ENCODE measurements around the gene TMOD1.
"Not testable (repeated sequence)": the region's sequence is repeated elsewhere in the genome, so short reads cannot be mapped to it uniquely, and the experiment has no call there.

Gene TMOD1

GRCh38 chr9:97501177-97501971, at the start of gene TMOD1:
TSS of gene TMOD1 (plus strand) at chr9:97501666. CDS start at chr9:97524189, 22,523 bp downstream.
- Histone ChIP-seq H3K4me3 (ENCODE audit: low read depth, low read length) (peak within 1 kb of the TSS; percentile 76), H3K27me3 (ENCODE audit: insufficient read depth, low read length) (peaks cover 69% of the 10 kb centered on the region), H3K4me1 (ENCODE audit: control insufficient read depth, insufficient read depth, low read length, unreplicated experiment) (peaks cover 7% of the 10 kb centered on the region), H3K36me3 (ENCODE audit: insufficient read depth, low read length) (no peaks in the 10 kb centered on the region), H2AFZ (ENCODE audit: low read length, unreplicated experiment) (peak within 1 kb of the TSS; percentile 51), H3K27ac (ENCODE audit: low read depth, low read length) (no peak within 1 kb of the TSS), H3K79me2 (ENCODE audit: control insufficient read depth, insufficient read depth, low read length, unreplicated experiment) (no peaks in the 10 kb centered on the region)

GRCh38 chr9:97453573-97453972, 47.9 kb upstream of the TMOD1 start:
- H3K36me3 ChIP-seq (ENCODE audit: insufficient read depth, low read length); H3K27me3 ChIP-seq (ENCODE audit: insufficient read depth, low read length); H3K79me2 ChIP-seq (ENCODE audit: control insufficient read depth, insufficient read depth, low read length, unreplicated experiment); H2AFZ ChIP-seq (ENCODE audit: low read length, unreplicated experiment); H3K4me3 ChIP-seq (ENCODE audit: low read depth, low read length); H3K27ac ChIP-seq (ENCODE audit: low read depth, low read length); H3K4me1 ChIP-seq (ENCODE audit: control insufficient read depth, insufficient read depth, low read length, unreplicated experiment): not testable (repeated sequence)

GRCh38 chr9:97456841-97457240, 44.6 kb upstream of the TMOD1 start:
- not testable (repeated sequence) for H3K27ac ChIP-seq (ENCODE audit: low read depth, low read length); H3K36me3 ChIP-seq (ENCODE audit: insufficient read depth, low read length); H3K79me2 ChIP-seq (ENCODE audit: control insufficient read depth, insufficient read depth, low read length, unreplicated experiment); H2AFZ ChIP-seq (ENCODE audit: low read length, unreplicated experiment); H3K27me3 ChIP-seq (ENCODE audit: insufficient read depth, low read length); H3K4me3 ChIP-seq (ENCODE audit: low read depth, low read length); H3K4me1 ChIP-seq (ENCODE audit: control insufficient read depth, insufficient read depth, low read length, unreplicated experiment)

GRCh38 chr9:97459326-97459725, 42.1 kb upstream of the TMOD1 start:
- no peaks in the 10 kb centered on the region for H3K4me1 ChIP-seq (ENCODE audit: control insufficient read depth, insufficient read depth, low read length, unreplicated experiment)
- no peak overlapping the region for H3K27ac ChIP-seq (ENCODE audit: low read depth, low read length)
- no peak overlapping the region for H2AFZ ChIP-seq (ENCODE audit: low read length, unreplicated experiment)
- no peaks in the 10 kb centered on the region for H3K27me3 ChIP-seq (ENCODE audit: insufficient read depth, low read length)
- H3K36me3 ChIP-seq (ENCODE audit: insufficient read depth, low read length), result no peaks in the 10 kb centered on the region
- H3K79me2 ChIP-seq (ENCODE audit: control insufficient read depth, insufficient read depth, low read length, unreplicated experiment), result no peaks in the 10 kb centered on the region
- no peak overlapping the region for H3K4me3 ChIP-seq (ENCODE audit: low read depth, low read length)

- H2AFZ ChIP-seq (ENCODE audit: low read length, unreplicated experiment), result no peak overlapping the region
- H3K4me3 ChIP-seq (ENCODE audit: low read depth, low read length), result no peak overlapping the region
- no peaks in the 10 kb centered on the region for H3K36me3 ChIP-seq (ENCODE audit: insufficient read depth, low read length)
- no peaks in the 10 kb centered on the region for H3K79me2 ChIP-seq (ENCODE audit: control insufficient read depth, insufficient read depth, low read length, unreplicated experiment)
- H3K27ac ChIP-seq (ENCODE audit: low read depth, low read length), result no peak overlapping the region
- H3K27me3 ChIP-seq (ENCODE audit: insufficient read depth, low read length), result no peaks in the 10 kb centered on the region
- no peaks in the 10 kb centered on the region for H3K4me1 ChIP-seq (ENCODE audit: control insufficient read depth, insufficient read depth, low read length, unreplicated experiment)
Observed at GRCh38 chr9:97462159-97462558, 39.3 kb upstream of the TMOD1 start.

GRCh38 chr9:97462914-97463313, 38.6 kb upstream of the TMOD1 start:
- H3K79me2 ChIP-seq (ENCODE audit: control insufficient read depth, insufficient read depth, low read length, unreplicated experiment), result no peaks in the 10 kb centered on the region
- H3K36me3 ChIP-seq (ENCODE audit: insufficient read depth, low read length), result no peaks in the 10 kb centered on the region
- no peak overlapping the region for H3K27ac ChIP-seq (ENCODE audit: low read depth, low read length)

GRCh38 chr9:97468658-97469448, 32.6 kb upstream of the TMOD1 start:
- no peaks in the 10 kb centered on the region for H3K27me3 ChIP-seq (ENCODE audit: insufficient read depth, low read length)
- H3K79me2 ChIP-seq (ENCODE audit: control insufficient read depth, insufficient read depth, low read length, unreplicated experiment), result no peaks in the 10 kb centered on the region

More at GRCh38 chr9:97462914-97463313, 38.6 kb upstream of the TMOD1 start:
- Histone ChIP-seq H3K27me3 (ENCODE audit: insufficient read depth, low read length) (no peaks in the 10 kb centered on the region), H3K4me1 (ENCODE audit: control insufficient read depth, insufficient read depth, low read length, unreplicated experiment) (no peaks in the 10 kb centered on the region), H3K4me3 (ENCODE audit: low read depth, low read length) (no peak overlapping the region), H2AFZ (ENCODE audit: low read length, unreplicated experiment) (no peak overlapping the region)

GRCh38 chr9:97470076-97470475, 31.4 kb upstream of the TMOD1 start:
- Histone ChIP-seq H3K4me3 (ENCODE audit: low read depth, low read length) (no peak overlapping the region), H3K27me3 (ENCODE audit: insufficient read depth, low read length) (no peaks in the 10 kb centered on the region), H2AFZ (ENCODE audit: low read length, unreplicated experiment) (no peak overlapping the region), H3K36me3 (ENCODE audit: insufficient read depth, low read length) (peaks cover 4% of the 10 kb centered on the region; the same call in 1 of the 2 replicates), H3K4me1 (ENCODE audit: control insufficient read depth, insufficient read depth, low read length, unreplicated experiment) (peaks cover 3% of the 10 kb centered on the region), H3K79me2 (ENCODE audit: control insufficient read depth, insufficient read depth, low read length, unreplicated experiment) (no peaks in the 10 kb centered on the region), H3K27ac (ENCODE audit: low read depth, low read length) (no peak overlapping the region)

More at GRCh38 chr9:97468658-97469448, 32.6 kb upstream of the TMOD1 start:
- no peaks in the 10 kb centered on the region for H3K36me3 ChIP-seq (ENCODE audit: insufficient read depth, low read length)
- H3K4me3 ChIP-seq (ENCODE audit: low read depth, low read length), result no peak overlapping the region
- no peak overlapping the region for H3K27ac ChIP-seq (ENCODE audit: low read depth, low read length)
- no peak overlapping the region for H2AFZ ChIP-seq (ENCODE audit: low read length, unreplicated experiment)
- H3K4me1 ChIP-seq (ENCODE audit: control insufficient read depth, insufficient read depth, low read length, unreplicated experiment), result no peaks in the 10 kb centered on the region

- Histone ChIP-seq H3K36me3 (ENCODE audit: insufficient read depth, low read length) (peaks cover 8% of the 10 kb centered on the region; the same call in 1 of the 2 replicates), H3K27ac (ENCODE audit: low read depth, low read length) (no peak overlapping the region), H2AFZ (ENCODE audit: low read length, unreplicated experiment) (no peak overlapping the region), H3K79me2 (ENCODE audit: control insufficient read depth, insufficient read depth, low read length, unreplicated experiment) (no peaks in the 10 kb centered on the region), H3K27me3 (ENCODE audit: insufficient read depth, low read length) (no peaks in the 10 kb centered on the region), H3K4me1 (ENCODE audit: control insufficient read depth, insufficient read depth, low read length, unreplicated experiment) (peaks cover 3% of the 10 kb centered on the region), H3K4me3 (ENCODE audit: low read depth, low read length) (no peak overlapping the region)
Observed at GRCh38 chr9:97473717-97474116, 27.7 kb upstream of the TMOD1 start.

- Histone ChIP-seq H3K36me3 (ENCODE audit: insufficient read depth, low read length) (peaks cover 8% of the 10 kb centered on the region; the same call in 1 of the 2 replicates), H3K27me3 (ENCODE audit: insufficient read depth, low read length) (no peaks in the 10 kb centered on the region), H3K27ac (ENCODE audit: low read depth, low read length) (no peak overlapping the region), H3K4me3 (ENCODE audit: low read depth, low read length) (no peak overlapping the region), H3K79me2 (ENCODE audit: control insufficient read depth, insufficient read depth, low read length, unreplicated experiment) (no peaks in the 10 kb centered on the region), H2AFZ (ENCODE audit: low read length, unreplicated experiment) (no peak overlapping the region), H3K4me1 (ENCODE audit: control insufficient read depth, insufficient read depth, low read length, unreplicated experiment) (peaks cover 3% of the 10 kb centered on the region)
Observed at GRCh38 chr9:97474372-97474925, 27.0 kb upstream of the TMOD1 start.

Data from ACC112 (cell line).